Subcutaneous adipose tissue (tissue), 4 donors: Measurements from ENCODE around the gene MIR17HG. TPM values are rescaled to one million over a fixed set of nuclear protein-coding genes. Genes with fewer than 3 reads are reported as not detected.

Source experiments
- CTCF ChIP-seq: fragments of 450-650 bp; IDR thresholded peaks from one replicate; pipeline ENCODE4 v1.5.1; 2016; ENCODE audit warnings: low read depth, mild to moderate bottlenecking, control low read depth, antibody characterized with exemption, moderate library complexity
- total RNA-seq, 4 donors: library from RNA; depleted of rRNA; stranded (reverse); fragments of >200 nt; gene quantifications; one replicate each; pipeline ENCODE4 v1.1.0, GENCODE V29; 2016

Gene MIR17HG
- total RNA-seq, 4 donors from 2014 or later = 3.0 to 4.8 (median 3.8) TPM

- TF ChIP-seq CTCF = no peak
Observed at GRCh38 chr13:91323349-91323748, 24.1 kb upstream of the MIR17HG start.

GRCh38 chr13:91326146-91326545 is 21.3 kb upstream of the MIR17HG start:
- no peak for TF ChIP-seq CTCF

- no peak for TF ChIP-seq CTCF
Observed at GRCh38 chr13:91328726-91329125, 18.8 kb upstream of the MIR17HG start.

GRCh38 chr13:91329733-91330132 is 17.8 kb upstream of the MIR17HG start:
- TF ChIP-seq CTCF = no peak

GRCh38 chr13:91331047-91331915 is 16.2 kb upstream of the MIR17HG start:
- no peak for TF ChIP-seq CTCF

GRCh38 chr13:91346062-91346461 is 1.4 kb upstream of the MIR17HG start:
- no peak for TF ChIP-seq CTCF

GRCh38 chr13:91346850-91347201 is 661 bp upstream of the MIR17HG start:
- no peak for TF ChIP-seq CTCF
